DOHH2 (cell line): ENCODE data around the gene KRT12.

Source experiments
- H3F3A ChIP-seq: fragments of 200-600 bp; sonication (generic), shearing (Covaris generic); 2 replicates; pipeline ENCODE4 v1.6.0; 2016; ENCODE audit warnings: antibody characterized with exemption, mild to moderate bottlenecking; ENCODE audit not compliant: control insufficient read depth, insufficient read depth
- H3K27ac ChIP-seq: fragments of 200-600 bp; sonication (generic); 2 replicates; pipeline ENCODE4 v1.5.1; 2014; ENCODE audit warnings: low read depth, mild to moderate bottlenecking, low read length, moderate library complexity
- H3K27me3 ChIP-seq: fragments of 200-600 bp; sonication (generic); 2 replicates; pipeline ENCODE4 v1.6.1; 2014; ENCODE audit warnings: mild to moderate bottlenecking, low read length, mixed read lengths; ENCODE audit not compliant: control insufficient read depth
- H3K36me3 ChIP-seq: fragments of 200-600 bp; sonication (generic); 2 replicates; pipeline ENCODE4 v1.6.1; 2014; ENCODE audit warnings: mild to moderate bottlenecking, low read length, moderate library complexity, mixed read lengths; ENCODE audit not compliant: control insufficient read depth
- H3K4me1 ChIP-seq: fragments of 200-600 bp; sonication (generic); 2 replicates; pipeline ENCODE4 v1.6.1; 2014; ENCODE audit warnings: mild to moderate bottlenecking, low read length, mixed read lengths; ENCODE audit not compliant: control insufficient read depth
- H3K4me2 ChIP-seq: fragments of 200-600 bp; sonication (generic); 2 replicates; pipeline ENCODE4 v1.6.0; 2014; ENCODE audit warnings: mild to moderate bottlenecking, low read length, moderate library complexity
- H3K4me3 ChIP-seq: fragments of 200-600 bp; sonication (generic); 2 replicates; pipeline ENCODE4 v1.5.1; 2014; ENCODE audit warnings: mild to moderate bottlenecking, low read length, mixed read lengths
- H3K79me2 ChIP-seq: fragments of 200-600 bp; sonication (generic); 2 replicates; pipeline ENCODE4 v1.6.1; 2014; ENCODE audit warnings: mild to moderate bottlenecking, low read length, mixed read lengths; ENCODE audit not compliant: control insufficient read depth
- H3K9me2 ChIP-seq: fragments of 200-600 bp; sonication (generic); replicated peaks from 2 replicates; pipeline ENCODE4 v1.6.1; 2014; ENCODE audit warnings: mild to moderate bottlenecking, low read length, mixed read lengths; ENCODE audit not compliant: control insufficient read depth
- H3K9me3 ChIP-seq: fragments of 200-600 bp; sonication (generic); 2 replicates; pipeline ENCODE4 v1.6.1; 2014; ENCODE audit warnings: antibody characterized with exemption, low read length, mixed read lengths; ENCODE audit not compliant: control insufficient read depth, insufficient read depth
- H4K20me1 ChIP-seq: fragments of 200-600 bp; sonication (generic); 2 replicates; pipeline ENCODE4 v1.6.0; 2014; ENCODE audit warnings: low read depth, mild to moderate bottlenecking, antibody characterized with exemption, low read length, moderate library complexity; ENCODE audit not compliant: control insufficient read depth, insufficient read depth
- EZH2phosphoT487 ChIP-seq: fragments of 200-600 bp; sonication (generic); IDR thresholded peaks from 2 replicates; pipeline ENCODE4 v1.6.1; 2017; ENCODE audit warnings: borderline replicate concordance, mild to moderate bottlenecking, antibody characterized with exemption, low read length, moderate library complexity, mixed read lengths
- TF ChIP-seq, protein P1 (sequence below): fragments of 200-600 bp; sonication (generic); IDR thresholded peaks from one replicate; pipeline ENCODE4 v1.5.1; 2014; ENCODE audit warnings: antibody characterized with exemption, mild to moderate bottlenecking, low read depth, low read length; ENCODE audit not compliant: poor library complexity, severe bottlenecking

The KRT12 gene

DNA sequence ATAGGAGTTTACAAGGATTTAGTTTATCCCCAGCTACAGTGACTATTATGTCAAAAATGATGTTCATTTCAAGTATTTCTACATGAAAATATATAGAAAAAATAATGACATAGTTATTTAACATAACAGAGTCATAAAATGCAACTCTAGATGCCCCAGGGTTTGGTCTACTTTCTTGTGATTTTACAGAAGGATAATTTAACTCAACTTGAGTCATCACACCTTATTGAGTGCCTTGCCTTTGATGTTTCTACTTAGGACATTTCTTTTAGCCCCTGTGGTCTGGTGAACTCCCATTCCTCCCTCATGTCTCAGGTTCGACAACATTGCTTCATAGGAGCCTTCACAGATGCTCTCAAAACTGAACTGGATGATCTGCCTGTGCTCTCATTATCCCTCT lies 16.0 kb upstream of the KRT12 start:
- Histone ChIP-seq H3K4me3 (no peak overlapping the region), H3K4me2 (no peak overlapping the region), H3K79me2 (no peaks in the 10 kb centered on the region), H3K27ac (no peak overlapping the region), H3K9me2 (no peaks in the 10 kb centered on the region), H3F3A (no peaks in the 10 kb centered on the region), H3K36me3 (no peaks in the 10 kb centered on the region), H3K4me1 (no peaks in the 10 kb centered on the region), H3K27me3 (peaks cover 7% of the 10 kb centered on the region; the same call in 1 of the 2 replicates), H3K9me3 (no peaks in the 10 kb centered on the region), H4K20me1 (no peaks in the 10 kb centered on the region)
- no peak for TF ChIP-seq EZH2phosphoT487
- TF ChIP-seq, protein P1, sequence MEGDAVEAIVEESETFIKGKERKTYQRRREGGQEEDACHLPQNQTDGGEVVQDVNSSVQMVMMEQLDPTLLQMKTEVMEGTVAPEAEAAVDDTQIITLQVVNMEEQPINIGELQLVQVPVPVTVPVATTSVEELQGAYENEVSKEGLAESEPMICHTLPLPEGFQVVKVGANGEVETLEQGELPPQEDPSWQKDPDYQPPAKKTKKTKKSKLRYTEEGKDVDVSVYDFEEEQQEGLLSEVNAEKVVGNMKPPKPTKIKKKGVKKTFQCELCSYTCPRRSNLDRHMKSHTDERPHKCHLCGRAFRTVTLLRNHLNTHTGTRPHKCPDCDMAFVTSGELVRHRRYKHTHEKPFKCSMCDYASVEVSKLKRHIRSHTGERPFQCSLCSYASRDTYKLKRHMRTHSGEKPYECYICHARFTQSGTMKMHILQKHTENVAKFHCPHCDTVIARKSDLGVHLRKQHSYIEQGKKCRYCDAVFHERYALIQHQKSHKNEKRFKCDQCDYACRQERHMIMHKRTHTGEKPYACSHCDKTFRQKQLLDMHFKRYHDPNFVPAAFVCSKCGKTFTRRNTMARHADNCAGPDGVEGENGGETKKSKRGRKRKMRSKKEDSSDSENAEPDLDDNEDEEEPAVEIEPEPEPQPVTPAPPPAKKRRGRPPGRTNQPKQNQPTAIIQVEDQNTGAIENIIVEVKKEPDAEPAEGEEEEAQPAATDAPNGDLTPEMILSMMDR, result no peak

GRCh38 chr17:40879026-40879425 lies 12.0 kb upstream of the KRT12 start:
- Histone ChIP-seq H3K4me1 (no peaks in the 10 kb centered on the region; the same call in 1 of the 2 replicates), H3K4me3 (no peak overlapping the region), H3K27ac (no peak overlapping the region), H3K79me2 (no peaks in the 10 kb centered on the region), H3K36me3 (no peaks in the 10 kb centered on the region), H3F3A (no peaks in the 10 kb centered on the region), H3K27me3 (0 out of 2 replicates have a peak, but pooled peaks cover 6% of the 10 kb centered on the region), H3K9me3 (no peaks in the 10 kb centered on the region), H3K9me2 (no peaks in the 10 kb centered on the region), H3K4me2 (no peak overlapping the region), H4K20me1 (no peaks in the 10 kb centered on the region)
- no peak for TF ChIP-seq EZH2phosphoT487
- TF ChIP-seq, protein P1, result no peak

DNA sequence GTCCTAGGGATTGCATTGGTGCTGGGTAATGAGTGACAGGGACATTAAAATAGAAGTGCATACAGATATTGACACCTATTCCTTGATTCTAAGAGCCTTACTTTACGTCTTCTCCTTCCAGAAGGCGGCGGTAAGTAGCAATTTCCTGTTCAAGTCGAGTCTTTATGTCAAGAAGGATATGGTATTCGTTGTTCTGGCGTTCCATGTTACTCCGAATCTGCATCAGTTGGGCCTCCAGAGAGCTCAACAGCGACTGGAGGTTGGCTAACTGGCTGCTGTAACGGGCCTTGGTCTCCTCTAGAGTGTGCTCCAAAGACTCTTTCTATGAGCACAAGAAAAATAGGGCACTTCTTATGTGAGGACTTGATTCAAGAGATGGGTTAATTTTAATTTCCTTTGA lies 11.0 kb upstream of the KRT12 start:
- Histone ChIP-seq H3K9me3 (no peaks in the 10 kb centered on the region), H3K9me2 (no peaks in the 10 kb centered on the region), H3K4me2 (no peak overlapping the region), H3K36me3 (no peaks in the 10 kb centered on the region), H3K79me2 (no peaks in the 10 kb centered on the region), H3K4me3 (no peak overlapping the region), H3F3A (no peaks in the 10 kb centered on the region), H3K4me1 (no peaks in the 10 kb centered on the region; the same call in 1 of the 2 replicates), H4K20me1 (no peaks in the 10 kb centered on the region), H3K27me3 (0 out of 2 replicates have a peak, but pooled peaks cover 7% of the 10 kb centered on the region), H3K27ac (no peak overlapping the region)
- TF ChIP-seq, protein P1, result no peak
- no peak for TF ChIP-seq EZH2phosphoT487

- Histone ChIP-seq H3K79me2 (no peaks in the 10 kb centered on the region), H4K20me1 (no peaks in the 10 kb centered on the region), H3K4me3 (no peak overlapping the region), H3K27me3 (peaks cover 12% of the 10 kb centered on the region), H3K4me2 (no peak overlapping the region), H3K27ac (no peak overlapping the region), H3K36me3 (no peaks in the 10 kb centered on the region), H3K9me3 (no peaks in the 10 kb centered on the region), H3F3A (no peaks in the 10 kb centered on the region), H3K4me1 (no peaks in the 10 kb centered on the region; the same call in 1 of the 2 replicates), H3K9me2 (no peaks in the 10 kb centered on the region)
- TF ChIP-seq, protein P1, result no peak
- TF ChIP-seq EZH2phosphoT487, result no peak
Measured at GRCh38 chr17:40873801-40874200, 6.8 kb upstream of the KRT12 start.
